ENCODE results near the gene HDAC4.

- no peak for TF ChIP-seq CTCF (IDR thresholded peaks at IDR 0.05)
- TF ChIP-seq POLR2A (IDR thresholded peaks at IDR 0.05): no peak
Observed at GRCh38 chr2:239283288-239283945, 117.4 kb downstream of the HDAC4 start.

Data from stomach (tissue), 4 donors.